ENCODE measurements around the gene CTNNA3.

DNA sequence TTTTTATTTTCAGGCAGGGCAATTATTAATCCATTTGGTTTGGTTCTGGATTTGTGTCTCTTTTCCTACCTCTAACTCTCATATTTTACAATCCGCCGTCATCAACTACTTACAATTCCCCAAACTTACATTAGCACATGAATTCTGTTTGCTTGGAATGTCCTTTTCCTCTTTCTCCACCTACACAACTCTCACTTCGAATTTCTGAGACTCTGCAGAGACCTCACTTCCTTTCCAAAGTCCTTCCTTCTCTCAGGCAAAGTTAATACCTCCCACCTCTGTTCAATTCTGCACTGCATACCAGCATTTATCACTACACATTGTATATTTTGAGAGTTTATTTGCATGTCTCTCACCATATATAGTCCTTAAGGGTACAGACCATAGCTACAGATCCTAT lies 892.8 kb downstream of the CTNNA3 start:
- TF ChIP-seq, protein P1, sequence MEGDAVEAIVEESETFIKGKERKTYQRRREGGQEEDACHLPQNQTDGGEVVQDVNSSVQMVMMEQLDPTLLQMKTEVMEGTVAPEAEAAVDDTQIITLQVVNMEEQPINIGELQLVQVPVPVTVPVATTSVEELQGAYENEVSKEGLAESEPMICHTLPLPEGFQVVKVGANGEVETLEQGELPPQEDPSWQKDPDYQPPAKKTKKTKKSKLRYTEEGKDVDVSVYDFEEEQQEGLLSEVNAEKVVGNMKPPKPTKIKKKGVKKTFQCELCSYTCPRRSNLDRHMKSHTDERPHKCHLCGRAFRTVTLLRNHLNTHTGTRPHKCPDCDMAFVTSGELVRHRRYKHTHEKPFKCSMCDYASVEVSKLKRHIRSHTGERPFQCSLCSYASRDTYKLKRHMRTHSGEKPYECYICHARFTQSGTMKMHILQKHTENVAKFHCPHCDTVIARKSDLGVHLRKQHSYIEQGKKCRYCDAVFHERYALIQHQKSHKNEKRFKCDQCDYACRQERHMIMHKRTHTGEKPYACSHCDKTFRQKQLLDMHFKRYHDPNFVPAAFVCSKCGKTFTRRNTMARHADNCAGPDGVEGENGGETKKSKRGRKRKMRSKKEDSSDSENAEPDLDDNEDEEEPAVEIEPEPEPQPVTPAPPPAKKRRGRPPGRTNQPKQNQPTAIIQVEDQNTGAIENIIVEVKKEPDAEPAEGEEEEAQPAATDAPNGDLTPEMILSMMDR (IDR thresholded peaks at IDR 0.05; ENCODE audit: extremely low read depth in 1 of 2, insufficient read depth in 1 of 2, low read depth in 1 of 2, low read length in 2 of 2), result no peak
- TF ChIP-seq, protein P2, sequence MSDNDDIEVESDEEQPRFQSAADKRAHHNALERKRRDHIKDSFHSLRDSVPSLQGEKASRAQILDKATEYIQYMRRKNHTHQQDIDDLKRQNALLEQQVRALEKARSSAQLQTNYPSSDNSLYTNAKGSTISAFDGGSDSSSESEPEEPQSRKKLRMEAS (IDR thresholded peaks at IDR 0.05; ENCODE audit: insufficient read depth, insufficient read length), result no peak
- no peak for TF ChIP-seq EZH2 (IDR thresholded peaks at IDR 0.05; ENCODE audit: borderline replicate concordance, low read depth, low read length, severe bottlenecking)
- TF ChIP-seq POLR2AphosphoS5 (IDR thresholded peaks at IDR 0.05; ENCODE audit: insufficient read depth, low read depth, low read length), result no peak
- no peak for TF ChIP-seq POLR2A (IDR thresholded peaks at IDR 0.05; ENCODE audit: low read depth, low read length)
- no peak for TF ChIP-seq MYC (IDR thresholded peaks at IDR 0.05; ENCODE audit: low read depth, low read length)
- TF ChIP-seq JUN (IDR thresholded peaks at IDR 0.05; ENCODE audit: borderline replicate concordance, insufficient read depth, insufficient read length, low read depth), result no peak
- no peak for TF ChIP-seq FOS (IDR thresholded peaks at IDR 0.05; ENCODE audit: borderline replicate concordance, insufficient read depth, low read length)
- no peak for TF ChIP-seq GATA2 (IDR thresholded peaks at IDR 0.05; ENCODE audit: insufficient read depth, insufficient read length, low read depth, low read length)
